Endometrial microvascular endothelial cells (primary cell): ENCODE data around the gene SPAG16. TPM values are rescaled to one million over a fixed set of nuclear protein-coding genes. Genes with fewer than 3 reads are reported as not detected.

Experiments
- in situ Hi-C: cut with HindIII; loops from 2 replicates; pipeline ENCODE4 v1.10.0; 2017; ENCODE audit warnings: low sequenced_read_pairs, low pct_unique_long_range_greater_than_20kb; ENCODE audit errors: inconsistent ontology term
- total RNA-seq: library from RNA; depleted of rRNA; stranded (reverse); fragments of >200 nt; gene quantifications from one replicate; pipeline ENCODE4 v1.2.3, GENCODE V29; 2015; ENCODE audit errors: inconsistent ontology term

Gene SPAG16
- total RNA-seq, 1 donor from 2014 or later, result 13.3 TPM

- in situ Hi-C loops, result no loop called here
Observed at GRCh38 chr2:214341646-214342045, 1057.4 kb downstream of the SPAG16 start.

GRCh38 chr2:214358506-214358905, 1074.2 kb downstream of the SPAG16 start:
- in situ Hi-C loops, result no loop called here

GRCh38 chr2:214361116-214361515, 1076.9 kb downstream of the SPAG16 start:
- in situ Hi-C loops, result no loop called here

GRCh38 chr2:214365549-214365948, 1081.3 kb downstream of the SPAG16 start:
- in situ Hi-C loops, result no loop called here

- in situ Hi-C loops, result no loop called here
Observed at GRCh38 chr2:214367171-214367570, 1082.9 kb downstream of the SPAG16 start.

- in situ Hi-C loops, result no loop called here
Observed at GRCh38 chr2:214376618-214377285, 1092.5 kb downstream of the SPAG16 start.

- in situ Hi-C loops, result no loop called here
Observed at GRCh38 chr2:214377286-214377624, 1093.0 kb downstream of the SPAG16 start.

- in situ Hi-C loops, result no loop called here
Observed at GRCh38 chr2:214378455-214379103, 1094.3 kb downstream of the SPAG16 start.

GRCh38 chr2:214379227-214379626, 1095.0 kb downstream of the SPAG16 start:
- in situ Hi-C loops, result no loop called here

GRCh38 chr2:214380681-214381080, 1096.4 kb downstream of the SPAG16 start:
- in situ Hi-C loops, result no loop called here

GRCh38 chr2:214382229-214382628, 1098.0 kb downstream of the SPAG16 start:
- in situ Hi-C loops, result no loop called here

- in situ Hi-C loops, result no loop called here
Observed at GRCh38 chr2:214386720-214387119, 1102.5 kb downstream of the SPAG16 start.

- in situ Hi-C loops, result no loop called here
Observed at GRCh38 chr2:214389334-214389733, 1105.1 kb downstream of the SPAG16 start.

GRCh38 chr2:214393796-214394195, 1109.5 kb downstream of the SPAG16 start:
- in situ Hi-C loops, result no loop called here

- in situ Hi-C loops, result no loop called here
Observed at GRCh38 chr2:214395040-214395439, 1110.8 kb downstream of the SPAG16 start.

GRCh38 chr2:214401580-214401979, 1117.3 kb downstream of the SPAG16 start:
- in situ Hi-C loops, result no loop called here

- in situ Hi-C loops, result no loop called here
Observed at GRCh38 chr2:214410128-214410775, 1126.0 kb downstream of the SPAG16 start.

GRCh38 chr2:214410918-214411554, 1126.8 kb downstream of the SPAG16 start, which contains the start of gene VWC2L:
Gene VWC2L (plus strand): TSS chr2:214411054. CDS start chr2:214414194, 3,140 bp downstream.
- in situ Hi-C loops, result no loop called here

- in situ Hi-C loops, result no loop called here
Observed at GRCh38 chr2:214412679-214413078, 1128.4 kb downstream of the SPAG16 start.

GRCh38 chr2:214436470-214436869, 1152.2 kb downstream of the SPAG16 start:
- in situ Hi-C loops, result no loop called here
